Activated B cell treated with CpG ODN at 0.5 μM for 24 hours (primary cell): ENCODE data around the gene EBP. TPM values are rescaled to one million over a fixed set of nuclear protein-coding genes. Genes with fewer than 3 reads are reported as not detected.

Experiments used
- ATAC-seq: fragments of 200-7000 bp; cut with Tn5 transposase; one replicate; pipeline ENCODE4 v1.10.0; 2021; ENCODE audit warnings: low read depth, mild to moderate bottlenecking, moderate library complexity
- CTCF ChIA-PET: fragments of 350-600 bp; sonication (Branson Sonifier 250); formaldehyde crosslinking; loops from one replicate; lab custom pipeline; 2021; ENCODE audit warnings: antibody characterized with exemption; lab: Charles Lee
- POLR2A ChIA-PET: fragments of 350-600 bp; sonication (Branson Sonifier 250); formaldehyde crosslinking; loops from one replicate; lab custom pipeline; 2021; ENCODE audit warnings: antibody characterized with exemption; lab: Charles Lee
- DNase-seq: peaks from one replicate; pipeline ENCODE4 v3.0.0; 2022
- H3K27ac Mint-ChIP-seq: one replicate; pipeline ENCODE4 v1.8.0; 2020; ENCODE audit warnings: mixed read lengths
- H3K27me3 Mint-ChIP-seq: one replicate; pipeline ENCODE4 v1.8.0; 2021; ENCODE audit warnings: mixed read lengths
- H3K36me3 Mint-ChIP-seq: one replicate; pipeline ENCODE4 v1.8.0; 2021; ENCODE audit warnings: low read depth, mixed read lengths
- H3K4me1 Mint-ChIP-seq: one replicate; pipeline ENCODE4 v1.8.0; 2021; ENCODE audit warnings: mixed read lengths
- H3K4me3 Mint-ChIP-seq: one replicate; pipeline ENCODE4 v1.8.0; 2020; ENCODE audit warnings: mild to moderate bottlenecking, mixed read lengths
- H3K9me3 Mint-ChIP-seq: one replicate; pipeline ENCODE4 v1.8.0; 2020; ENCODE audit warnings: mixed read lengths
- intact Hi-C: fragments of 100-400 bp; cut with micrococcal nuclease; formaldehyde crosslinking; loops from one replicate; pipeline ENCODE4 v1.15.1; 2024
- total RNA-seq: library from RNA; stranded (reverse); gene quantifications from 2 replicates; pipeline ENCODE4 v1.2.3, GENCODE V29; 2022
- TF ChIP-seq, protein P1 (sequence below): fragments of 200-600 bp; IDR thresholded peaks from one replicate; pipeline ENCODE4 v1.8.0; 2022; ENCODE audit warnings: antibody characterized with exemption, mild to moderate bottlenecking

EBP gene
- total RNA-seq, 1 donor from 2014 or later = 72.4 TPM

DNA sequence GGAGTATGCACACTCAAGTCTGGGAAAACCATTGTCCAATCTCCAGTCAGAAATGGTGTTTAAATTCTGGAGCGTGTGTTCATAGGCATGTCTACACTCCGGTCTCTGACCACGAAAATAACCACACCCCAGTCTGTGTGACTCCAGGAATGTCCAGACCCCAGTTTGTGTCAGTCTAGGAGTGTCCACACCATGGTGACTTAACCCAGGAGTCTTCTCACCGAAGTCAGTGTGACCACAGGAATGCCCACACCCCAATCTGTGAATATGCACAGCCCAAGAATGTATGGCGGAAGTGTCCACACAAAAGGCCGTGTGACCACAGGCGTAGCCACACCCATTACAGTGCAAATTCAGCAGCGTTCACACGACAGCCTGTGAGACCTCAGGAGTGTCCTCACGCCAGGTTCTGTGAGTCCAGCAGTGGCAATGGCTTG, 34.2 kb upstream of the EBP start:
- no peaks in the 10 kb centered on the region for H3K4me1 Mint-ChIP-seq
- TF ChIP-seq, protein P1, sequence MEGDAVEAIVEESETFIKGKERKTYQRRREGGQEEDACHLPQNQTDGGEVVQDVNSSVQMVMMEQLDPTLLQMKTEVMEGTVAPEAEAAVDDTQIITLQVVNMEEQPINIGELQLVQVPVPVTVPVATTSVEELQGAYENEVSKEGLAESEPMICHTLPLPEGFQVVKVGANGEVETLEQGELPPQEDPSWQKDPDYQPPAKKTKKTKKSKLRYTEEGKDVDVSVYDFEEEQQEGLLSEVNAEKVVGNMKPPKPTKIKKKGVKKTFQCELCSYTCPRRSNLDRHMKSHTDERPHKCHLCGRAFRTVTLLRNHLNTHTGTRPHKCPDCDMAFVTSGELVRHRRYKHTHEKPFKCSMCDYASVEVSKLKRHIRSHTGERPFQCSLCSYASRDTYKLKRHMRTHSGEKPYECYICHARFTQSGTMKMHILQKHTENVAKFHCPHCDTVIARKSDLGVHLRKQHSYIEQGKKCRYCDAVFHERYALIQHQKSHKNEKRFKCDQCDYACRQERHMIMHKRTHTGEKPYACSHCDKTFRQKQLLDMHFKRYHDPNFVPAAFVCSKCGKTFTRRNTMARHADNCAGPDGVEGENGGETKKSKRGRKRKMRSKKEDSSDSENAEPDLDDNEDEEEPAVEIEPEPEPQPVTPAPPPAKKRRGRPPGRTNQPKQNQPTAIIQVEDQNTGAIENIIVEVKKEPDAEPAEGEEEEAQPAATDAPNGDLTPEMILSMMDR = no peak
- no peak for ATAC-seq
- no peaks in the 10 kb centered on the region for H3K9me3 Mint-ChIP-seq
- CTCF ChIA-PET = no interaction called here
- intact Hi-C loops = no loop called here
- H3K27ac Mint-ChIP-seq = no peak overlapping the region
- peaks cover 20% of the 10 kb centered on the region for H3K36me3 Mint-ChIP-seq
- no peak overlapping the region for H3K4me3 Mint-ChIP-seq
- no peaks in the 10 kb centered on the region for H3K27me3 Mint-ChIP-seq
- POLR2A ChIA-PET = no interaction called here
- no peak for DNase-seq

DNA sequence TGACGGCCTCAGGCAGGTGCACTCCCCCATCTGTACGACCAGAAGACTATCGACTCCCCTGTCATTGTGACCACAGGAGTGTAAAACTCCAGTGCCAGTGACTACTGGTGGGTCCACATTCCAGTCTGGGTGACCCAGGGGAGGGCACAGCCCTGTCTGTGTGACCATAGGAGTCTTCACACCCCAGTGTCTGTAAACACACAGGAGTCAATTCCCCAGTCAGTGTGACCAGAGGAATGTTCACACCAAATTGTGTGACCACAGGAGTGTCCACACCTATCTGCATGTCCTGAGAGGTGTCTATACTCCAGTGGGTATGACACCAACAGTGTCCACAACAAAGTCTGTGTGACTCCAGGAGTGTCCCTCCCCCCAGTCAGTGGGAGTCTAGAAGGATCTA, 33.6 kb upstream of the EBP start:
- Mint-ChIP-seq H3K27me3 (no peaks in the 10 kb centered on the region), H3K4me3 (no peak overlapping the region), H3K4me1 (no peaks in the 10 kb centered on the region), H3K36me3 (peaks cover 13% of the 10 kb centered on the region), H3K9me3 (no peaks in the 10 kb centered on the region), H3K27ac (no peak overlapping the region)
- CTCF ChIA-PET = no interaction called here
- ATAC-seq = no peak
- no peak for DNase-seq
- intact Hi-C loops = no loop called here
- TF ChIP-seq, protein P1 = no peak
- POLR2A ChIA-PET = no interaction called here

DNA sequence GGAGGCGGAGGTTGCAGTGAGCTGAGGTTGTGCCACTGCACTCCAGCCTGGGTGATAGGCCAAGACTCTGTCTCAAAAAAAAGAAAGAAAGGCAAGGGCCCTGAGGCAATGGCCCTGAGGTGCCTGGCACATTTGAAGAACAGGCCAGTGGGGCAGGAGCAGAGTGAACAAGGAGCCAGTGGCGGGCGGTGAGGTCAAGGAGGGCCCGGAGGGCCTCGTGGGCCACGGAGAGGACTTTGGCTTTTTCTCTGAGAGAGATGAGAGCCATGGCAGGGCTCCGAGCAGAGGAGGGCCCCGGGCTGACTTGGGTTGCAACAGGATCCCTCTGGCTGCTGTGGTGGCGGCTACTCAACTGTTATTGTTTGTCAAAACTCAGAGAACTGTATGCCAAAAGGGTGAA, 32.3 kb upstream of the EBP start:
- no peak overlapping the region for H3K4me3 Mint-ChIP-seq
- intact Hi-C loops = no loop called here
- POLR2A ChIA-PET = no interaction called here
- no peak overlapping the region for H3K27ac Mint-ChIP-seq
- TF ChIP-seq, protein P1 = no peak
- peaks cover 7% of the 10 kb centered on the region for H3K36me3 Mint-ChIP-seq
- no peaks in the 10 kb centered on the region for H3K4me1 Mint-ChIP-seq
- no peaks in the 10 kb centered on the region for H3K9me3 Mint-ChIP-seq
- DNase-seq = no peak
- CTCF ChIA-PET = no interaction called here
- ATAC-seq = no peak
- H3K27me3 Mint-ChIP-seq = no peaks in the 10 kb centered on the region

DNA sequence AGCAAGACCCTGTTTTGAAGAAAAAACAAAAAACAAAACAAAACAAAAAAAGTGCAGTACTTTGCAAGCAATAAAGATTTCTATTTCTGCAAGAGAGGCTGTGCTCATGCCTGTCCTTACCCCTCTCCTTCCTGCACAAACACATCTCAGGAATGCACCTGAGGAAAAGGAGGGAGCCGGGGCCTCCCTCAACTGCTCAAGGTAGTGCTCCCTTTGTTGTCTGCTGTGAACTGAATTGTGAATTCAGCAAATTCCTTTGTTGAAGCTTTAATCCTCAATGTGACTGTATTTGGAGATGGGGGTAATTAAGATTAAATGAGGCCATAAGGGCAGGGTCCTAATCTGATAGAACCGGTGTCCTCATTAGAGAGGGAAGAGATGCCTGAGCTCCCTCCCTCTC, 31.7 kb upstream of the EBP start:
- POLR2A ChIA-PET = no interaction called here
- no peaks in the 10 kb centered on the region for H3K27me3 Mint-ChIP-seq
- H3K36me3 Mint-ChIP-seq = peaks cover 7% of the 10 kb centered on the region
- TF ChIP-seq, protein P1 = no peak
- no peaks in the 10 kb centered on the region for H3K4me1 Mint-ChIP-seq
- intact Hi-C loops = loop anchor here (5.0 kb wide), 1 partner anchor 658 kb away; no protein-coding TSS in a partner anchor
- CTCF ChIA-PET = no interaction called here
- ATAC-seq (no peak), DNase-seq (no peak)
- H3K9me3 Mint-ChIP-seq = no peaks in the 10 kb centered on the region
- H3K4me3 Mint-ChIP-seq = no peak overlapping the region
- H3K27ac Mint-ChIP-seq = no peak overlapping the region

DNA sequence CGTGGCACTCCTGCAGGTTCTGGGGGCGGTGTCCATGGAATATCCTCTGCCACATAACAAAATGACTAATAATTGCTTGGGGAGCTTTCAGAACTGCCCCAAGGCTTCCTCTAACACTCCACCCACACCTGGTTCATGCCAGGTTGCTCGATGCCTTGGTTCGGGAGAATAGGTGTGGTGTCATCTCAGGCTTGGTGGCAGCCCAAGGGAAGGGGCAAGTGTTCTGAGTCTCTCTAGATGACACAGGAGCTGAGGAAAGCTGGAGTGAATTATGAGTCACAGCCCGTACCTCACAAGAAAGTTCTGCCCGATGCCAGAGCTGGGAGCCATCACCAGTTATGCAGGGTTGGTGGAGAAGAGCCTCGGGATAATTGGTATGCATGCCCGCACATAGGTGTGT, 30.9 kb upstream of the EBP start:
- DNase-seq (no peak), ATAC-seq (no peak)
- TF ChIP-seq, protein P1 = no peak
- intact Hi-C loops = loop anchor here (5.0 kb wide), 1 partner anchor 658 kb away; no protein-coding TSS in a partner anchor
- H3K4me3 Mint-ChIP-seq = no peak overlapping the region
- H3K9me3 Mint-ChIP-seq = no peaks in the 10 kb centered on the region
- ChIA-PET CTCF (no interaction called here), POLR2A (no interaction called here)
- H3K27ac Mint-ChIP-seq = no peak overlapping the region
- no peaks in the 10 kb centered on the region for H3K27me3 Mint-ChIP-seq
- no peaks in the 10 kb centered on the region for H3K4me1 Mint-ChIP-seq
- H3K36me3 Mint-ChIP-seq = peaks cover 4% of the 10 kb centered on the region
